Measurements from ENCODE around the gene IFNA1. TPM values are rescaled to one million over a fixed set of nuclear protein-coding genes. Genes with fewer than 3 reads are reported as not detected.

The IFNA1 gene
- not detected for total RNA-seq

DNA sequence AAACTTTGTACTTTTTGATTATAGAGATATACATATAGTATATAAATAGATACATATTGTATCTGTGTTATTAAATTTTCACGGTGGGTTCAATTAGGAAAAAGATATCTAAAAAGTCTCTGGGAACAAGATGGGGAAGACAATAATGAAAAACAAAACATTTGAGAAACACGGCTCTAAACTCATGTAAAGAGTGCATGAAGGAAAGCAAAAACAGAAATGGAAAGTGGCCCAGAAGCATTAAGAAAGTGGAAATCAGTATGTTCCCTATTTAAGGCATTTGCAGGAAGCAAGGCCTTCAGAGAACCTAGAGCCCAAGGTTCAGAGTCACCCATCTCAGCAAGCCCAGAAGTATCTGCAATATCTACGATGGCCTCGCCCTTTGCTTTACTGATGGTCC lies at the start of gene IFNA1:
TSS of gene IFNA1 (plus strand) at position 301 of the 400 bp plus-strand sequence. CDS start at position 370, 69 bp downstream.
- ATAC-seq: no peak
- Mint-ChIP-seq H3K9me3 (ENCODE audit: low read depth) (no peaks in the 10 kb centered on the region), H3K4me1 (peaks cover 12% of the 10 kb centered on the region), H3K36me3 (ENCODE audit: low read depth) (no peaks in the 10 kb centered on the region), H3K4me3 (no peak within 1 kb of the TSS), H3K27ac (no peak within 1 kb of the TSS), H3K27me3 (peaks cover 7% of the 10 kb centered on the region)
- CTCF ChIA-PET: interaction anchor here (1.2 kb wide), 1 partner anchor 110 kb away, joined by 4 read pairs; no protein-coding TSS in a partner anchor
- POLR2A ChIA-PET: interaction anchor here (0.6 kb wide), 1 partner anchor 114 kb away, joined by 3 read pairs; no protein-coding TSS in a partner anchor
- DNase-seq: no peak
- intact Hi-C loops (cut with DNase I, micrococcal nuclease): no loop called here

DNA sequence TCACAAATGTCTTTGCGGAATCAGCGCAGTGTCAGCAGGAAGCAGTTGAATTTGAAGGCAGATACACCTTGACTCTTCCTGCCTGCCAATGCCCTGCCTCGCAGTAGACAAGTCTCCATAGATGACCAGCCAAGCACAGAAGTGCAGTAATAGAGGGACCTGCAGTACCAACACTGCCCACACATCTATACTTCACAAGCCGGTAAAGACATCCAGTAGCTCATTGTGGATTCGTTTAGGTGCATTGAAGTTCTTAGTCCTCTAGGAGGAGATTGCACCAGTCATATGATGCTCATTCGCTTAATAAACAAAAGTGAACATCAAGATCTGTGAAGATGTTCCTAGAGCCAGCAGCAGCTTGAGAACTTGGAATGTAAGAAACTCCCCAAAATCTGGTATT lies 48.0 kb upstream of the IFNA1 start:
- Mint-ChIP-seq H3K36me3 (ENCODE audit: low read depth) (no peaks in the 10 kb centered on the region), H3K27ac (no peak overlapping the region), H3K9me3 (ENCODE audit: low read depth) (no peaks in the 10 kb centered on the region), H3K4me3 (no peak overlapping the region), H3K27me3 (peaks cover 43% of the 10 kb centered on the region), H3K4me1 (peaks cover 8% of the 10 kb centered on the region)
- ChIA-PET POLR2A (no interaction called here), CTCF (interaction anchor here (0.6 to 7.0 kb wide), 11 partner anchors 11 to 180 kb away, joined by 3 to 95 read pairs (median 4); partner anchors contain the start of gene KLHL9)
- ATAC-seq (peak; percentile 63), DNase-seq (no peak)
- intact Hi-C loops (cut with DNase I, micrococcal nuclease): no loop called here

DNA sequence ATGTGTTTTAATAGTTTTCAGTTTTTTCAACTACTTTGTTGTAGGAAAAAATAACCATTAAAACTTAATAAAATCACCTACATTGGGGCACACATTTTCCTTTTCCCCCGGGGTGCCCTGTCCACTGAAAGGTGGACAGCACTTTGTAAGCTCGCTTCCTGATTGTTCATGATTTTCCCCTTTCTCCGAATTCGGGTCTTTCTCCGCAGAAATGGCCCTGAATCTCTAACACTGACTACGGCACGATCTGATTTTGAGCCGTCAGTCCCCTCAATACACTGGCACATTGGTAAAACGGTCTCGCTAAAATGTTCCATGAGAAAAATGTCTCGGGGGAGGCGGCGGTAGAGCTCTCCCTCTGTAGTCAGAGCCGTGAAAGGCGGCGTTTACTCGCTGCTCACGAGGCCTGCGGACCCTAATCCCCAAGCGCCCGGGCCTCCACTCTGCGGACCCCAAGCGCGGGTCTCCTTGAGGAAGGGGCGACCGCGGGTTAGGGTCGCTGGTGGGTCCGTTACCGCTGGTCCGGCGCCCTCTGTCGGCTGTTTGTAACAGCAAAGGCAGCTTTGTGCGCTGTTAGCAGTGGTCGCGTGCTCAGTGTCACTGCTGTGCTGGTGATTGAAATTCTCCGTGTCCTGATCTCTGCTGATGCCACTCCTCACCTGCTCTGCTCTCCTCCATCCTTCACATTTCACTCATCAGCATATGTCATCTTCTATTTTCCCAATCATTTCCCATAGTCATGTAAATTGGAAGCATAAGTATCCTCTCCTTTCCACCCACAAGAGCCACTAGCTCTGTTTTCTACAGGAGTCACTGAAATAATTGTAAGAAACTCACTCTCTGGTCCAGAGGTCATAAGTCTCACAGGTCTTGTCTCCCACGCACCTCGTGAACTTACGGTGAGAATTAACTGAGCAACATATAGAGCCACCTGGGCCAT lies 44.2 kb upstream of the IFNA1 start:
- H3K9me3 Mint-ChIP-seq (ENCODE audit: low read depth): no peaks in the 10 kb centered on the region
- peak overlapping the region; percentile 66 for H3K27ac Mint-ChIP-seq
- intact Hi-C loops (cut with DNase I, micrococcal nuclease): loop anchor here (1.0 to 5.0 kb wide), 5 partner anchors 39 to 199 kb away; partner anchors contain the start of gene KLHL9 (in 1 of the 2)
- H3K36me3 Mint-ChIP-seq (ENCODE audit: low read depth): no peaks in the 10 kb centered on the region
- DNase-seq (peak; percentile 78), ATAC-seq (peak; percentile 74)
- peak overlapping the region; percentile 52 for H3K4me3 Mint-ChIP-seq
- POLR2A ChIA-PET: no interaction called here
- peaks cover 47% of the 10 kb centered on the region for H3K27me3 Mint-ChIP-seq
- CTCF ChIA-PET: interaction anchor here (0.5 to 7.0 kb wide), 33 partner anchors 9 to 1663 kb away, joined by 3 to 95 read pairs (median 4); partner anchors contain the start of genes IFNA8 and KLHL9
- peaks cover 15% of the 10 kb centered on the region for H3K4me1 Mint-ChIP-seq

DNA sequence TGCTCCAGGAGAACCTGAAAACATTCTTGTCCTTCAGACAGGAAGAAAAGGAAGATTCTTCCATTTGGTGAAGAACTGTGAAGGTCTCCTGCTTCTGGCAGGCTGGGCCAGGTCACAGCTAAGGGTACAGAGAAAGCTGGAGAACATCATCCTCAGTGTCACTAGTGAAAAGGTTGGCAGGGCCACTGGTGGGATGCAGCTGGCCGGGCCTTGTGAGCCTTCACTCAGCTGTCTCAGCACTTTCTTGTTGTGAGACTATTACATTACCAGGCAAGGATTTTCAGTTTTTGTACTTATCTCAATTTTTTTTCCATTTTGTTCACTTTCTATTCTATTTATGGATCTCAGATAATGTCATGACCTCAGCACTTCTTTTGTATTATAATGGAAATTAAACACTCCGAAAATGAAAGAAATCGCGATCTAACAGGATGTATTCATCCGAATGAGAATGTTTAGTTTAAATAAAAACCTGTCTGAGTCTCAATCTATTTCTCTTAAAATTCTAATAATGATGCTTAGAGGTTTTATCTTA lies 41.2 kb upstream of the IFNA1 start:
- ChIA-PET POLR2A (interaction anchor here (0.6 kb wide), 1 partner anchor 351 kb away, joined by 3 read pairs; no protein-coding TSS in a partner anchor), CTCF (interaction anchor here (0.6 to 2.8 kb wide), 7 partner anchors 7 to 147 kb away, joined by 3 to 12 read pairs (median 5); no protein-coding TSS in a partner anchor)
- Mint-ChIP-seq H3K4me1 (peaks cover 24% of the 10 kb centered on the region), H3K27ac (no peak overlapping the region), H3K4me3 (no peak overlapping the region), H3K27me3 (peaks cover 54% of the 10 kb centered on the region), H3K36me3 (ENCODE audit: low read depth) (no peaks in the 10 kb centered on the region), H3K9me3 (ENCODE audit: low read depth) (no peaks in the 10 kb centered on the region)
- ATAC-seq: no peak
- DNase-seq: no peak
- intact Hi-C loops (cut with DNase I, micrococcal nuclease): loop anchor here (5.0 kb wide), 2 partner anchors 42 to 202 kb away; no protein-coding TSS in a partner anchor

DNA sequence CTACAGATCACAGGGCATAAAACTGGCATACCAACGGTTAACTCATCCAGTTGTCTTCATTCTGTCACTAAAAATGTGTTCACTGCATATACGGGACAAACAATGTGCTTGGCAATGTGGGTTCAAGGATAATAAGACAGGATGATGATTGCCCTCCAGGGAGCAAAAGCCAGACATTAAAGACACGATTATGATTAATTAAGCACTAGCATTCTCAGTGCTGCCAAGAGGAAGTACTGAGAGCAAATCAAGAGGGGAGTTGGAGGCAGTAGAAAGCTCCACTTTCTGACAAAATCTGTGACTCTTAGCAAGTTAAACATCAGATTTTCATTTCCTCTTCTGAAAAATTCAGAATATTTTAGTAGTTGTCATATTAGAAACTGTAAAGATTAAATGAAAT lies 40.3 kb upstream of the IFNA1 start:
- ChIA-PET CTCF (interaction anchor here (0.7 to 2.8 kb wide), 2 partner anchors 69 to 195 kb away, joined by 3 to 8 read pairs; no protein-coding TSS in a partner anchor), POLR2A (no interaction called here)
- intact Hi-C loops (cut with DNase I, micrococcal nuclease): loop anchor here (5.0 kb wide), 2 partner anchors 43 to 203 kb away; no protein-coding TSS in a partner anchor
- Mint-ChIP-seq H3K27me3 (peaks cover 56% of the 10 kb centered on the region), H3K9me3 (ENCODE audit: low read depth) (no peaks in the 10 kb centered on the region), H3K36me3 (ENCODE audit: low read depth) (no peaks in the 10 kb centered on the region), H3K4me1 (peaks cover 24% of the 10 kb centered on the region), H3K27ac (no peak overlapping the region), H3K4me3 (no peak overlapping the region)
- DNase-seq (no peak), ATAC-seq (no peak)

DNA sequence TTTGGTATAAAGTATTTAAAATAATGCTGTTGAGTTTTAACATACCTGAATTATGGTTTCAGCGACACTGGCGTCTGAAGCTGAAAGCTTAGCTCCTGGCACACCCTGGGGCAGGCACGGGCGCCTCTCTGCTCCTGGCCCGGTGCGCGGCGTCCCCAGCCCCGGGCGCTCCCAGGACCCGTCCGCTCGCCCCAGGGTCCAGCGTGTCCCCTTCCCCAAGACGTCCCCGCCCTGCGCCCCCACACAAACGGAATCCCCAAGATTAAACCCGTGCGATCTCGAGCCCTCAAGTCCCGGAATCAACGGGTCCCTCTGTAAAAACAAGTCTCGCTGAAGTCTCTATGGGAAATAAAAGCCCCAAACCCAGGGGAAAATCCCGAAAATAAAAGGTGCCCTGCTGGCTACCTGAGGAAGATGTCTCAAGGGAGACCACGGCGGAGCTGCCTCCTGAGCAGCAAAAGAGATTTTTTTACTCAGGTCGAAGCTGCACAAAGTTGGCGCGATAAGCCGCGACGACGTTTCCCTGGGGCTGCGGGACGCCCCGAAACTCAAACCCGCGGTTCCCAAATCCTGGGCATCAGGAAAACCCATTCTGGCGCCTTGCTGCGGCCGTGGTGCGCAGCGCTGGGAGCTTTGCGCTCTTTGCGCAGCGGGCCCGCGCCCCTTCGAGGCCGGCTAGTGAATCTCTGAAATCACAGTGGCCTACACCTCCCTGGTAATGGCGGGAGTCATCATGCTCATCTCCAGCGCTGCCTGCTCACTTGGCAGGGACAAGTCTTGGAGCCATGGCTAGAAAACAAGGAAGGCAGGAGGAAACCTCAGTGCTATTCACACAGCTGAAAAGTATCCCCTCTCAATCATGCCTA lies 37.6 kb upstream of the IFNA1 start:
- Mint-ChIP-seq H3K27me3 (peaks cover 52% of the 10 kb centered on the region), H3K27ac (no peak overlapping the region), H3K36me3 (ENCODE audit: low read depth) (no peaks in the 10 kb centered on the region), H3K4me1 (peaks cover 16% of the 10 kb centered on the region), H3K4me3 (peak overlapping the region; percentile 34), H3K9me3 (ENCODE audit: low read depth) (no peaks in the 10 kb centered on the region)
- ATAC-seq (peak; percentile 42), DNase-seq (peak; percentile 34)
- intact Hi-C loops (cut with DNase I, micrococcal nuclease): no loop called here
- ChIA-PET POLR2A (no interaction called here), CTCF (interaction anchor here (0.5 to 2.0 kb wide), 15 partner anchors 8 to 778 kb away, joined by 3 to 8 read pairs (median 4); no protein-coding TSS in a partner anchor)

DNA sequence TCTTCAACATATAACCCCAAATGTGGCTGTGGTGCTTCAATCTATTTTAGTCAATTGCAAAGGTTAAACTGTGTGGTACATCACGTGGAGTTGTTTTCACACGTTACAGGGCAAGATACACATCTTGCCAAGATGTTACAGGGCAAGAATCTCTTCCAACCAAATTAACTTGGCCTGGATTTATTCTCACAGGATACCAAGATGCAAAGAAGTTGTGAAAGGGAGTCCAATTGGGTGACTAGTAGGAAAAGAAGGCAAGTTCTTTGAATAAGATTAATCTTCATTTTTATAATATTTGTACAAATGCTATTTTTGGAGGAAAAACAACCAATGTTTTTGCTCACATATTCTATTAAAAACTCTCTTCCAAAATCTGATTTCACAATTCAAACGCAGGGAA lies 36.1 kb upstream of the IFNA1 start:
- Mint-ChIP-seq H3K4me1 (peaks cover 14% of the 10 kb centered on the region), H3K9me3 (ENCODE audit: low read depth) (no peaks in the 10 kb centered on the region), H3K27ac (no peak overlapping the region), H3K27me3 (peaks cover 44% of the 10 kb centered on the region), H3K4me3 (no peak overlapping the region), H3K36me3 (ENCODE audit: low read depth) (no peaks in the 10 kb centered on the region)
- ChIA-PET CTCF (interaction anchor here (0.8 to 2.0 kb wide), 3 partner anchors 8 to 32 kb away, joined by 3 to 7 read pairs (median 4); no protein-coding TSS in a partner anchor), POLR2A (no interaction called here)
- ATAC-seq (no peak), DNase-seq (no peak)
- intact Hi-C loops (cut with DNase I, micrococcal nuclease): no loop called here

DNA sequence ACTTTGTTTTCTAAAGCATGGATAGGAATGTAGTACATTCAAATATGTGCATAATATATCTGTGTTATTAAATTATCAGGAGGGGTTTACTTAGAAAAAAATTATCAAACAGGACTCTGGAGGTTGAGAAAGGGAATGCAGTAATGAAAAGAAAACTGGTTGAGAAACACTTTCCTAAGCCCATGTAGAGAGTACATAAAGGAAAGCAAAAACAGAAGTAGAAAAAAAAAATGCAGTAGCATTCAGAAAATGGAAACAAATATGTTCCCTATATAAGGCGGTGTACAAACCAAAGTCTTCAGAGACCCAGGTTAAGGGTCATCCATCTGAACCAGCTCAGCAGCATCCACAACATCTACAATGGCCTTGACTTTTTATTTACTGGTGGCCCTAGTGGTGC lies 31.4 kb upstream of the IFNA1 start, which contains the start of gene IFNA8:
TSS of gene IFNA8 (plus strand) at position 301 of the 400 bp plus-strand sequence. CDS start at position 361, 60 bp downstream.
- POLR2A ChIA-PET: no interaction called here
- Mint-ChIP-seq H3K4me1 (no peaks in the 10 kb centered on the region), H3K4me3 (no peak within 1 kb of the TSS), H3K36me3 (ENCODE audit: low read depth) (no peaks in the 10 kb centered on the region), H3K27me3 (peaks cover 15% of the 10 kb centered on the region), H3K9me3 (ENCODE audit: low read depth) (no peaks in the 10 kb centered on the region), H3K27ac (no peak within 1 kb of the TSS)
- CTCF ChIA-PET: interaction anchor here (0.7 to 1.7 kb wide), 6 partner anchors 12 to 382 kb away, joined by 3 to 5 read pairs (median 3); no protein-coding TSS in a partner anchor
- intact Hi-C loops (cut with DNase I, micrococcal nuclease): no loop called here
- ATAC-seq (no peak), DNase-seq (no peak)

DNA sequence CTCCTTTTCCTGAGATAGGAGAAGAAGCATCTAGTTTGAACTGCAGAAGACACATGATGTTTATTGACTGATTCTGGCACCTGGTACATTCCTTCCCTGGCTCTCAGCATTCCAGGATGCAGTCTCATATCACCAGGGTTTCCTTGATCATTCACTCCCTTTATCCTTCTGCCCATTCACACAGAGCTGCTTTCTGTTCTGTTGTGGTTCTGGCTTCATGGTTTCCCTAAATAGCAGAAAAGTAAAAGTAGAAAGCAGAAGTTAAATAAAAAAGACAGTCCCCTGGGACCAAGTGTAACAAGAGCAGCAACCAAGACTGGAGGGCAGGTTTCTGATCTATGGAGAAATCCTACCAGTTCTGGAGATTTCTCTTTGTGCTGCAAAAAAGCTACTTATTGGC lies 28.1 kb upstream of the IFNA1 start:
- no peak overlapping the region for H3K27ac Mint-ChIP-seq
- DNase-seq: no peak
- no peaks in the 10 kb centered on the region for H3K9me3 Mint-ChIP-seq (ENCODE audit: low read depth)
- intact Hi-C loops (cut with DNase I, micrococcal nuclease): no loop called here
- peaks cover 7% of the 10 kb centered on the region for H3K27me3 Mint-ChIP-seq
- H3K4me3 Mint-ChIP-seq: no peak overlapping the region
- H3K36me3 Mint-ChIP-seq (ENCODE audit: low read depth): no peaks in the 10 kb centered on the region
- no peak for ATAC-seq
- POLR2A ChIA-PET: no interaction called here
- CTCF ChIA-PET: interaction anchor here (0.6 to 2.1 kb wide), 2 partner anchors 9 to 153 kb away, joined by 3 to 4 read pairs; no protein-coding TSS in a partner anchor
- H3K4me1 Mint-ChIP-seq: no peaks in the 10 kb centered on the region

DNA sequence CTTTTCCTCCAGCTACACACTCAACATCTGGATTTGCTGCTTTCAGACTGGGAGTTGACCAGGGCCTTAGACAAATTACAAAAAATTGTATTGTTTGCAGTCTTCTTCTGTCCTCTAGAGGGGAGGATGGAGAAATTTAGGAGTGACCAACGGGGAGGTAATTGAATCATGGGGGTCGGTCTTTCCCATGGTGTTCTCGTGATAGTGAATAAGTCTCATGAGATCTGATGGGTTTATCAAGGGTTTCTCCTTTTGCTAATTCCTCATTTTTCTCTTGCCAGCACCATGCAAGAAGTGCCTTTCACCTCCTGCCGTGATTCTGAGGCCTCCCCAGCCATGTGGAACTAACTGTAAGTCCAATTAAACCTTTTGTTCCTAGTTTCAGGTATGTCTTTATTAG lies 27.1 kb upstream of the IFNA1 start:
- Mint-ChIP-seq H3K27ac (no peak overlapping the region), H3K9me3 (ENCODE audit: low read depth) (no peaks in the 10 kb centered on the region), H3K27me3 (peaks cover 5% of the 10 kb centered on the region), H3K4me1 (no peaks in the 10 kb centered on the region), H3K36me3 (ENCODE audit: low read depth) (no peaks in the 10 kb centered on the region), H3K4me3 (no peak overlapping the region)
- DNase-seq (no peak), ATAC-seq (no peak)
- ChIA-PET POLR2A (no interaction called here), CTCF (interaction anchor here (1.2 kb wide), 1 partner anchor 84 kb away, joined by 6 read pairs; no protein-coding TSS in a partner anchor)
- intact Hi-C loops (cut with DNase I, micrococcal nuclease): no loop called here

Data from activated CD4-positive, alpha-beta T cell treated with anti-CD3 and anti-CD28 coated beads for 36 hours (primary cell).